Activated naive CD4-positive, alpha-beta T cell (primary cell): ENCODE results near the gene PAX8.

ENCODE experiments used
- DNase-seq, 4 experiments: peaks; one replicate each; lab custom pipeline; 2025; lab: John Stamatoyannopoulos, UW

PAX8 gene

DNA sequence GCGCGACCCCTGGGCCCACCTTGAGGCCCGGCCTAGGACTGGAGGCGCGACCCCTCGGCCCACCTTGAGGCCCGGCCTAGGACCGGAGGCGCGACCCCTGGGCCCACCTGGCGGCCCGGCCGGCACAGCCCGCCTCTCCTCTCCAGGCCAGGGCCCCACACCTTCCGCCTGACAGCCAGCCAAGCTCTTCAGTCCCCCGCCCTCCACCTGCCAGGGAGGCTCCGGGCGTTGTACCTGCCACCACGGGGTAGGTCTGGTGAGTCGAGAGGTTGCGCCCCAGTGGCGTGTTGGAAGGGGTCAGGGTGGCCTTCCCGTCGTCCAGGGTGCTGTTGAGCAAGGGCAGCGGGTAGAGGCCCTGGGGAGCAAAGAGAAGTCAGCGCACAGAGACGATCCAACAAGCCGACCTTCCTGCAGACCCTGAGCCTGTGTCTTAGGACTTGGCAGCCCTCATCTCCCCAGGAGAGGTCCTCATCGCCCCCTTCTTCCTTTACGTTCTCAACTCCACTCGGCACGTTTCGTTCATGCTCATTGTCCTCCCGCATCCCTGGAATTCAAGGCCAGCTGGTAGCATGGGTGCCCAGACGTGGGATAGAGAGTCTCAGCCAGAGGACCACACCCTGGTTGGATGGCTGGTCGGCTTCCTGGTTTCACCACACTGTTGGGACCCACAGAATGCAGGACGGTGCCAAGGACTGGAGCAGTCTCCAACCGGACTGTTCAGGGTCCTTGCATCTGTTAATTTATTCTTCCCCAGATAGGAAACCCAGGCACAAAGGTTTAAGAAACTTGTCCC is 42.2 kb downstream of the PAX8 start:
- no peak for DNase-seq

DNA sequence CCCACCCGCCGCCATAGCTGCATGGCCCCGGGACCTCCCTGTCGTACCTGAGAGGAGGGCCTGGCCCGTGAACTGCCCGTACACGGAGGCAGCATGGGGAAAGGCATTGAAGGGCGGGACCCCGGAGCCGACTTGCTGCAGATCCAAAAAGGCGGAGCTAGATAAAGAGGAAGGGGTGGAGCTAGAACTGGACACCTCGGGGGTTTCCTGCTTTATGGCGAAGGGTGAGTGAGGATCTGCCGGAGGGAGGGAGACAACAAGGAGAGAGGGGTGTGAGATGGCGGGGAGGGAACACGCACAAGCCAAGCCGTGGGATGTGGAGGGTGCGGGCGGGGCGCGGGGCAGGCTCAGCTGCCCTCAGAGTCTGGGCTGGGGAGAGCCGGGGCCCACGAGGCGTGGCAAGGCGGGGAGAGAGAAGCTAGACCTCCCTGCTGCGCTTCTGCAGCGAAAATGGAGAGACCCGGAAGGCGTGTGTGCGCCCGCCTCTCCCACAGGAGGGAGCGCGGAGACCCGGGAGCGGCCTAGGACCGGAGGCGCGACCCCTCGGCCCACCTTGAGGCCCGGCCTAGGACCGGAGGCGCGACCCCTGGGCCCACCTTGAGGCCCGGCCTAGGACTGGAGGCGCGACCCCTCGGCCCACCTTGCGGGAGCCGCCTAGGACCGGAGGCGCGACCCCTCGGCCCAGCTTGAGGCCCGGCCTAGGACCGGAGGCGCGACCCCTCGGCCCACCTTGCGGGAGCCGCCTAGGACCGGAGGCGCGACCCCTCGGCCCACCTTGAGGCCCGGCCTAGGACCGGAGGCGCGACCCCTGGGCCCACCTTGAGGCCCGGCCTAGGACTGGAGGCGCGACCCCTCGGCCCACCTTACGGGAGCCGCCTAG is 43.1 kb downstream of the PAX8 start:
- DNase-seq: peak in 1 of 4 experiments; percentile 40

DNA sequence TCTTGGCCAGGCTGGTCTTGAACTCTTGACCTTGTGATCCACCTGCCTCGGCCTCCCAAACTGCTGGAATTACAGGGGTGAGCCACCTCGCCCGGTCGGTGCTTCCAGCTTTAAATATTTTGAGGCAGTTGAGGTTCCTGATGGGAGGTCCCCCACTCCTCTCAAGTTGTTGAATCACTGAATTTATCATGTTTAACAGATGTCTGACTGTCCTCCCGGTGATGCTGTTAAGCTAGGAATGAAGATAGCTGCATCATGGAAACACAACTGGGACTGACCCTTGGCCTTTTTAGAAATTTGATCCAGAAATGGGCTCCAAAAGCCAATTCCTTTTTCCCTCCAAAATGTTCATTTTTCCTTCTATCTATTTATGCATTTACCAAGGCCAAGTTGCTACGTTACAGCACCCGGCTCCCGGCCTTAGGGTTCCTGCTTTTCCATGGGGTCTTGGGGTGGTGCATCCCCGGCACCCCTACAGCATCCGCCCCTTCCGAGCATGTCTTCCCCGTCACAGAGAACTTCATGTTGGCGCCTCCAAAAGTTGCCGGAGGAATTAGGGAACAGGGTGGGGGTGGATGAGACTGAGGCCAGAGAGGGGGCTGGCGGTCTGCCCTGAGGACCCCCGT is 43.9 kb downstream of the PAX8 start:
- no peak for DNase-seq

DNA sequence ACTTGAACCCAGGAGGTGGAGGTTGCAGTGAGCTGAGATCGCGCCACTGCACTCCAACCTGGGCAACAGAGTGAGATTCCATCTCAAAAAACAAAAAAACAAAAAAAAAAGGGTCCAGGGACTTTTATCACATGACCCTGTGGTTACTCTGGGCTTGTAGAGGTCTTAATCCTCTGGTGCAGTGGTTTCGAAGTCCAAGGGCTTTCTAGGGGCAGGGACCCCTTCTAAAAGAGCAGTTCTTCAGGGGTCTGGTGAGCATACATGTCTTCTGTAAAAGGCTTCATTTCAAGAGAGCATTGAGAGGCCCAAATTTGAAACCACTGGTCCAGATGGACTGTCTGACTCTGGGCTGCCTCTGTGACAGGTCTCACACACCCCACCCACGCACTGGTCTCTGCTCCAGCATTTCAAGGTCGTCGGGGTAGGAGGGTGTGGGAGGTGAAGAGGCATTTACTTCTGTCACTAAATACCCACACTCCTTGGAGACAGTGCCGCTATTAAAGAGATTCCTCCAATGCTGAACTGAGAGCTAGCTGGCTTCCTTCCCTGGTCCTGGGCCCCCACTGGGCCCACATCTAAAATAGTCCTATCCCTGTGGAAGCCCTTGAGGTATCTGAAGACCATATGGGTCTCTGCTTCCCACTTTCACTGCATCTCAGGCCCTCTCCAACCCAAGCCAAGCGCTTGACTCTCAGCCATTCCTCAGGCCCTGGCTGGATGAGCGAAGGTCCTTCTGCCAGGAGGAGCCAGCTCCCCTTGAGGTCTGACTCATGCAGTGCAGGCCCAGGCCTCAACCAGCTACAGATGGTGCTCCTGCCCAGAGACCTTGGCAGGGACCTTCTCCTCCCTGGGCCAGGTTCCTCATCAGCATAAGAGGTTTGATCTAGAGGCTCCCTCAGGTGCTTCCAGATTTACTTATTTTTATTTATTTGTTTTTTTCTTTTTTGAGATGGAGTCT is 44.8 kb downstream of the PAX8 start:
- DNase-seq: no peak

DNA sequence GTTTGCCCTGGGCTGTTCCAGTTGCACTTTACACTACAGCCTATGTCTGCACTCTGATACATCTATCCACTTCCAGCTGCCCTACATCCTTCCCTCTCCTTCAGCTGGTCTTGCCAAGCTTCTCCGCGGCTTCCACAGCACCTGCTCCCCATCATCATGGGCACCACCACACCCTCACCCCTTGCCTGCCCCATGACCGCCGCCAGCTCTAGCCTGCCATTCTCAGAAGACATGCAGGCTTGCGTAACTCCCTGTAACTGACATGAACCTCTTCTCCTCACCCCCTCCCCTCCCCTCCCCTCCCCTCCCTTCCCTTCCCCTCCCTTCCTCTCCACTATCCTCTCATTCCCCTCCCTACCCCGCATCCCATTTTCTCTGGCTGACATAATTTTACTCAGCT is 46.0 kb downstream of the PAX8 start:
- DNase-seq: no peak

DNA sequence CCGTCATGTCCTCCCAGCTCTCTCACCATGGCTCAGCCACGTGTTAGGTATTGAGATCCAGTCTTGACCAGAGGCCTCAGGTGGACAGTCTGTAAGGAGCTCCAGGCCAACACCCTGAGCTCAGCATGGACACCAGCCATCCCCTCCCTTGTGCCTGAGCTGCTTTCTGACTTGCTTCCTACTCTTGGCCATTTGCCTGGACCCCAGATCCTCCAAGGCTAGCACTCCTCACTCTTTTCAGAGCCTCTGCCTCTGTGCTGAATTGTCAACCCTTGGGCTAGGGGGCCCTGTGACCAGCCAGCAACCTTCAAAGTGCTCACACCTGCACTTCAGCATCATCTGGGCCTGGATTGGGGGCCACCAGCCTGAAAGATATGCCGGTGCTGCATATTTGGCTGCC is 46.6 kb downstream of the PAX8 start:
- DNase-seq: no peak

DNA sequence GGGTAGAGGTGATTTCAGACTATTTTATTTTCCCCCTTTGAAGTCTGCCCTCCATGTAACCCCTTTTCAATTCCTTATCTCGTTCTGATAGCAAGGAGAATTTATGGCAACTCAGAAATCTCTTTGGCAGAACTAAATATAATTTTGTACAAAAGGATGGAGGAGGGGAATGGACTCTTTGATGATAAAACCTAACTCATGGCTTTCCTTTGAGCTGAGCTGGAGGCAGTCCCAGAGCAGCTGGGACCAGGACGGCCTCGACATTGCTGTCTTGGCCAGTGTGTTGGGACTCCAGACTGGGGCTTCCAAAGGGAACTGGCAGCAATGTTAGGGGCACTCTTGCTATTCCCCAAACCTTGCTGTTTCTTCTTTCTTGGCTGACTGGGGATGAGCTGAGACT is 47.7 kb downstream of the PAX8 start:
- no peak for DNase-seq

DNA sequence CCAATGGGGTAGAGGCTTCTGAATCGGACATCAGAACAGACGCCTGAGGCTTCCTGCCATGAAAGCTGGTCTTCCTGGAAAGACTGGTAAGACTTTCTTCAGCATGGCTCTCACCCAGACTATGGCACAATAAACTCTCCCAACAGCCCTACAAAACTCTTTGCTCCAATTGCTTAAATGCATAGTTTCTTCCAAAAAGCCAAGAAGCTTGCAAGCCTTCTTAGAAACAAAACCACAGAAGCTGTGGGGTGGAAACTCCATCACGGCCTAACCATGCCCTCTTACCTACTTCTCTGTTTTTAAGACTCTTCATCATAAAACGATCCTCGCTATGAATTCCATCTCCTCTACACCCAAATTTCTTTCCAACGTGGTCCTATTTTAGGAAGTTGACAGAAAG is 48.2 kb downstream of the PAX8 start:
- no peak for DNase-seq

DNA sequence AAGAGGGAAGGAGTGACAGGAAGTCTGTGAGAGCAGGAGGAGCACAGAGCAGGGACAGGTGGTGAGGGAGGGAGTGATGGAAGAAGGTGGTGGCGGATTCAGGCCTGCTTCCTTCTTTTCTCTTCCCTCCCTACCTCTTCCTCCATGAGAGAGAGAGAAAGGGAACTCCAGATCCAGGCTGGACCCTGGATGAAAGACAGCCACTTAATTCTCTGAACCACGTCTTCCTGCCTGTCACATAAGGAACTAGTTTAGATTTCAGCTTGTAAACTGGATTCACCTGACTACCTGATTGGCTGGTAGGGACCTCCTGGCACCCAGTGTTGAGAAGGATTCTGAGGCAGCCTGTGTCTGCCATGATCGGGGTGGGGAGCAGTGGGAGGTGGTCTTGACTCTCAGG is 48.9 kb downstream of the PAX8 start:
- DNase-seq: no peak

DNA sequence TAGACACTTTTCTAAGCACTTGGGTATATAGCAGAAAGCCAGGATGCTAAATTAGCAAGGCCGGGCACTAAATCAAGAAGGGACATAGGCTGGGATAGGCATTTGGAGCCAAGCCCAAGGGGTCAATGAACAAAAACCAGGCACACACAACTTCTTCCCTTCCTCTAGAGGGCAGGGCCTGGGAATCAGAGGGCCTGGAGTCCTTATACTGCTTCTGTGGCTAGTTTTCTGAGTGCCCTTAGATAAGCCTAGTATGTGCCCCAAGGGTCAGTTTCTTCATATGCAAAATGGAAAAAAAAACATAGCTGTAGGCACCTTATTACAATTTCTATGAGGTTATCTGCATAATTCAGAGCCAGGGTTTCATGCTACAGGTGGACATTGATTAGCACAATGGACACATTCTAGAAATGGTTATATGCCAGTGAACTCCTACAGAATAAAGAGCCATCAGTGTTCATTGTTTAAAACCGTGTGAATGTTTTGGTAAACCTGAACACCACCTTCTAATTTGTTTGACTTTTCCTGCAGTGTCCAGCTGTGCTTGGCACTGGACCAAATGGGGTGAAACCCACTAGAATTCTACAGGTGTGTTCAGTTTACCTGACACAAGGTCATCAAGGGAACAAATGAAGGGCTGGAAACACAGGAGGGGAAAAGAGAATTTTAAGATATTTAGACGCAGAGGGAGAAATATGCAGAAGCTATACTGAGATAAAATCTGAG is 49.6 kb downstream of the PAX8 start:
- DNase-seq: no peak

DNA sequence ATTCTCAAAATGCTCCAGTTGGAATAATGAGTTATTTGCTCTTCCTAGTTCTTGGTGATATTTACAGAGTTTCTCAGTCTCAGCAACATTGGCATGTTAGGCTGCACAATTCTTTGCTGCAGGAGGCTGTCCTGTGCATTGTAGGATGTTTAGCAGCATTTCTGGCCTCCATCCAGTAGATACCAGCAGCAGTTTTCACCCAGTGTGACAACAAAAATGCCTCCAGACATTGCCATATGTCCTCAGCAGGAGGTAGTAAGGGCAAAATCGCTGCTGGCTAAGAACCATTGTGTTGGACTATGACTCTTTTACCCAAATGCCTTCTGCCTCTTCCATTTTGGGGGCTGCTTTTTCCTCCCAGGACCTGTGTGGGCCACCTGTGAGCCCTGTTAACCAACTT is 50.4 kb downstream of the PAX8 start:
- no peak for DNase-seq

DNA sequence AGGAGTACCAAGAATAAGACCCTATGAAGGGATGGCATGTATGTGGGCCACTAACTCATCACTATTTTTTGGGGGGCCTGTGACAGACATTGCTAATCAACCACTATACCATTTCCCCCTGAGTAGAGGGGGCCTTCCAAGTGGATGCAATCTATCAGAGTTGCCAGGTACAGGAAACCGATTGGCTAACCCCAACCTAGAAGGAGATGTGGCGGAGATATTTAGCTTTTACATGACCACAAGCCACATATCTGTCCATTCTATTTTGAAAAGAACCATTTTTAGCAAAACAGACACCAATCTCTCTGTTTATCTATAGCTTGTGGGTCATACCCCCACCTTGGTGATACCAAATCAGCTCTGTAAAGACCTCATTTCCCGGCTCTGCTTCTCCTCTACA is 51.0 kb downstream of the PAX8 start:
- no peak for DNase-seq

DNA sequence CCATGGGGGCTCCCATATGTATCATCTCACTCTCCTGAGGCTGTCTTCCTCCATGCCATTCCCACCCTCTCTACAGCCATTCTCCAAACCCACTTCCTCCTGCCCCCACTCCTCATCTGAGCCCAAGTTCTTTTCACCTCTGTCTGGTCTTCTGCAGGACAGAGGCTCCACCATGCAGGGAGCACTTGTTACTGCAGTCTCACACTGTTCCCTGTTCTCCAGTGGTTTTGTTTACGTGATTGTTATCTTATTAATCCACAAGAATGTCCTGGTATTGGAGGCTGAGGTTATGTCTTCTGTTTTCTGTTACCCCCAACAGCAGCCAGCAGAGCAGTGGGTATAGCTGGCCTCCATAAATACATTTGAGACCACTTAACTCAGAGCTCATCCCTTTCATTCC is 51.4 kb downstream of the PAX8 start:
- no peak for DNase-seq

DNA sequence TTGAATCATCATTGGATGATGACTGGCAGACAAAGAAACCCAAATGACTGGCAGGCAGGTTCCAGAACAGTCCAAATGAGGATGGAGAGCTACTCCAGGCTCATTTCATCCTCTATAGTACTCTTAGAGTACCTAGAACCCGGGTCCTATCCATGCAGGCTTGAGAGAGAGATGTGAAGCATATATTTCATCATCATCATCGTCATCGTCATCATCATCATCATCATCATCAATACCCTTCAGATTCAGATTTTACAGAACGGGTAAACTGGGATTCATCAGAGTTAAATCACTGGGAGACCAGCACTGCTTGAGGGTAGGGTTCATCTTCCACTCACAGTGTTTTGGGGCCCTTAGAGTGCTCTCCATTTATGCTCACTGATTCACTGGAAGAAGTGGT is 52.3 kb downstream of the PAX8 start:
- no peak for DNase-seq

DNA sequence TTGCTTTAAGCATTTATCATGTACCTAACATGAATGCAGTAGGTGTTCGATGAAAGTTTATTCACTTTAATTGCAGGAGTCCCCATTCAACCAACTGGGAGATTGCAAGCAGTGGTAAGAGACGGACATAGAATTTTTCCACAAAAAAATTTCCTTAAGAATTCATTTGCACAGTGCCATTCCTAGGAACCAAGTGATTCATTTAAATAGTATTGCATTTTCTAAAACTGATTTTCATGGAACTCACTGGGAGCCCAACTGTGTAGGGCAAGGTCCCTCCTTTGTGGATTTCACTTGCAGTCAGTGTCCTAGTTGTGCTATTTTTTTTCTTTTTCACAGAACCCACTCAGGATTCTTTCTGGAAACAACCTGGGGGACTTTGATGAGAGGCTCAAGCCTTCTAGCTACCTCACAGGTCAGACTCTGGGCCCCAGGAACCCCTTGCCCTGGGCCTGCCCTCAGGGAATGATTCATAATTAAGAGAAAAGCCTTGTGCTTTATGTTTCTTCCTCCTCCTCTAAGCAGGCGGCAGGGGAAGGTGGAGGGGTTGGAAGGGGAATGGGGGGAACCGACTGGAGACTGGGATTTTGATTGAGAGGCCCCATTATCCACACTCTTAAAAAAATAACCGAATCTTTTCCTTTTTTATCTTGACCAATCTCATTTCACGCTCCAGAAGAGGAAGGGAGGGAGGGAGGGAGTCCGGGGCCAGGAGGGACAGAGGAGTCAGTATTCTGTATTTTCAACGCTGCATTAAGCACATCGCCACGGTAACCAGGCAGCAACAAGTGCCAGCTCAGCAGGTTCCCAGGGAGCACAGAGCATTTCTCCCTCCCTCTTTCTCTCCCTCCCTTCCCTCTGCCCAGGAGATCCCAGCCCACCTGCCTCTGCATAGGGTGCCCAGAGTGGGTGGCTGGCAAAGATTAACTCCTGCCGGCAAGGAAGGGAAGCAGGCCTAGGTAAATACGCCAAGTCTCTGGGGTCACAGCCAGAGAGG is 53.2 kb downstream of the PAX8 start:
- no peak for DNase-seq

DNA sequence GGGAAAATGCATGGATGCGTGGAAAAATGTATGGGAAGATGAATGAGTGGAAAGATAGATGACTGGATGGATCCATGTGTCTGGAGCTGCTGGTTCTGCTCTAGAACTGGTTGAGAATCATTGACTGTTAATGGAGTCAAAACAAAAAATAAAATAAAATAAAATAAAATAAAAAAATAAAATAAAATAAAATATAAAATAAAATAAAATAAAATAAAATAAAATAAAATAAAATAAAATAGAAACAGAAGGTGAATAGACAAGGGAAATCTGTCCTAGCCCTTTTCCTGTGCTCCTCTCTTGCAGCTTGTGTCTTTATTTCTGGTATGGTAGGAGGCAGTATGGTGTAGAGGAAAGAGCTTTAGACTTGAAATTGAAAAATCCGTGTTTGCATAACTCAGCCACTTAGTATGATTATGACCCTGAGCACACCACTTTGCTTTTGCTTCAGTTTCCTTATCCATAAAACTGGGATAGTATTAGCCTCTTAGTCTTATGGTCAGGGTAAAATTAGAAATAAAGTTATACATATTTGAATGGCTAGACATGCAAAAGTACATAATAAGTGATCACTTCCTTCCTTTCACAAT is 54.0 kb downstream of the PAX8 start:
- DNase-seq: no peak

DNA sequence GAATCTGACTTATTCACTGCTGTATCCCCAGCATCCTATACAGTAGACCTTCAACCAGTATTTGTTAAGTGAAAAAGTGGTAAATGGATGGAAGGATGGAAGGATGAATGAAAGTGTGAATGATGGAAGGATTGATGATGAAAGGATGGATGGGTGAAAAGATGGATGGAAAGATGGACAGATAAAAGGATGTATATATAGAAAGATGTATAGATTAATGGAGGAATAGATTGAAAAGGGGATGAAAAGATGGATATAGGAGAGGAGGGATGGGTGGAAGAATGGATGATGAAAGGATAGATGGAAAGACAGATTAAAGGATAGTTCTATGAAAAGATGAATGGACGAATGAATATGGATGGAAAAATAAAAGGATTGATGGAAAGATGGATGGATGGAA is 54.9 kb downstream of the PAX8 start:
- DNase-seq: no peak

DNA sequence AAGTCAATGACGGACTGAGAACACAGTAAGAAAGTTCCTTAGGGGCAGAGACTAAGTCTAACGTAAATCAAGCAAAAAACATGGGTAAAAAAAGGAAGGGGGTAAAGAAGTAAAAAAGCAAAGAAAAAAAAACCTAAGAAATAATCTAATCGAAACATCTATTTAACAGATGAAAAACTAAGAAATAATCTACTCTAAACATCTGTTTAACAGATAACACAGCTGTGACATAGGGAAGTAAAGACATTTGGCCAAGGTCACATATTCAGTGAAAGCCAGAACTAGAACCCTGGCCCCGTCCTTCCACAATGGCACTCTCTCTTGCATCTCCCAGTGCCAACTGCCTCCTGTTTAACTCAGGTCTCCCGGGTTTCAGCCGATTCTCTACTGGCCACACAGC is 56.9 kb downstream of the PAX8 start:
- no peak for DNase-seq

DNA sequence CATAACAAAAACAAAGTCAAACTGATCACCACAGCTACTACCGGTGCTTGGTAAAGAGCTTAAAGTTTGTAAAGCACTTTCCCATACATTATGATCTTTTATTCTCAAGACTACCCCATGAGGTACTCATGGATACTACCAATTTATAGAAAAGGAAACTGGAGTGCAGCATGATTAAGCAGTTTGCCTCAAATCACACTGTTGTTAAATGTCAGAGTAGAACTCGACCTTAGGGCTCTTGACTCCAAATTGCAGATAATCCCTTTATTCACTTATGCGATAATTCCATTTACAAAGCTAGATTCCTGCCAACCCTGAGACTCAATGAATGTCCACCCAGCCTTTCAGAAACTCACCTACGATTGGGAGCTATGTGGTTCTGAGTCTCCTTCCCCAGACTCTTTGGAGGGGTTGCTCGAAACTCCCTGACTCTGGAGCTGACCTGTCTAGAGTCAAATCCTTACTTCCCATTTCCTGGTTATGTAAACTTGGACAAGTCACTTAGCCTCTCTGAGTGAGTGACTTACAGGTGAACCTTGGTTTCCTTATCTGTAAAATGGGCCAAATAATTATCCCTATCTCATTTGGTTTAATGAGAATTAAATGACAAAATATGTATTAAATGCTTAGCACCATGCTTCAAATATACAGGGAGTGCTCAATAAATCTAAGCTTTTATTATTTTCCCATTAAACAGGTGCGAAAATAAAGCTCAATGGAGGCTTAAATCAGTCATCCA is 57.6 kb downstream of the PAX8 start:
- no peak for DNase-seq
